GM12873 (cell line): ENCODE measurements around the gene SHPK.

Source experiments
- CTCF ChIP-seq: IDR thresholded peaks from 2 replicates; pipeline ENCODE4 v1.5.1; 2012; ENCODE audit warnings: low read depth, mild to moderate bottlenecking, moderate library complexity, low read length, control low read depth; ENCODE audit not compliant: insufficient read depth; ENCODE audit errors: missing control alignments

Gene SHPK

GRCh38 chr17:3647251-3647650 lies 11.2 kb upstream of the SHPK start:
- no peak for TF ChIP-seq CTCF

- no peak for TF ChIP-seq CTCF
Observed at GRCh38 chr17:3645310-3645709, 9.3 kb upstream of the SHPK start.

- TF ChIP-seq CTCF: no peak
Observed at GRCh38 chr17:3643889-3644349, 7.9 kb upstream of the SHPK start.

- no peak for TF ChIP-seq CTCF
Observed at GRCh38 chr17:3641717-3642486, 5.9 kb upstream of the SHPK start.

GRCh38 chr17:3641014-3641413 lies 5.0 kb upstream of the SHPK start:
- TF ChIP-seq CTCF: no peak

GRCh38 chr17:3639981-3640596 lies 4.0 kb upstream of the SHPK start:
- TF ChIP-seq CTCF: no peak

- no peak for TF ChIP-seq CTCF
Observed at GRCh38 chr17:3636908-3637373, 891 bp upstream of the SHPK start.
